ENCODE results near the gene VTI1A.

DNA sequence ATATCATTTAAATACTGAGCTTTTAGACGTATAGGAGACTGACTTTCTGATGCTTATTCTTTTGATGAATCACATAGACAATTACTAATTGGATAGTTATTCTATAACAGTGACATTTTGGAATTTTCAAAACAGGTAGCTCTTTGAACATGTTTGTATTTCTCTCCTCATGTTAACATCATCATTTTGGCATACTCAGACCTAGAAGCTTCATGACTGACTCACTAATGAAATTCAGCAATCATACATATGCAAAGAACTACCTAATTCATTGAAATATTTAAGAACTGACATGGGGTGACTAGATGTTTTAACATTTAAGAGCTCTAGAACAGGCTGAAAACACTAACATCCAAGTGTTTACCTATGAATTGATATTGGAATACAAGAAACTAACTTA lies 192.3 kb downstream of the VTI1A start:
- TF ChIP-seq, protein P1, sequence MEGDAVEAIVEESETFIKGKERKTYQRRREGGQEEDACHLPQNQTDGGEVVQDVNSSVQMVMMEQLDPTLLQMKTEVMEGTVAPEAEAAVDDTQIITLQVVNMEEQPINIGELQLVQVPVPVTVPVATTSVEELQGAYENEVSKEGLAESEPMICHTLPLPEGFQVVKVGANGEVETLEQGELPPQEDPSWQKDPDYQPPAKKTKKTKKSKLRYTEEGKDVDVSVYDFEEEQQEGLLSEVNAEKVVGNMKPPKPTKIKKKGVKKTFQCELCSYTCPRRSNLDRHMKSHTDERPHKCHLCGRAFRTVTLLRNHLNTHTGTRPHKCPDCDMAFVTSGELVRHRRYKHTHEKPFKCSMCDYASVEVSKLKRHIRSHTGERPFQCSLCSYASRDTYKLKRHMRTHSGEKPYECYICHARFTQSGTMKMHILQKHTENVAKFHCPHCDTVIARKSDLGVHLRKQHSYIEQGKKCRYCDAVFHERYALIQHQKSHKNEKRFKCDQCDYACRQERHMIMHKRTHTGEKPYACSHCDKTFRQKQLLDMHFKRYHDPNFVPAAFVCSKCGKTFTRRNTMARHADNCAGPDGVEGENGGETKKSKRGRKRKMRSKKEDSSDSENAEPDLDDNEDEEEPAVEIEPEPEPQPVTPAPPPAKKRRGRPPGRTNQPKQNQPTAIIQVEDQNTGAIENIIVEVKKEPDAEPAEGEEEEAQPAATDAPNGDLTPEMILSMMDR (conservative IDR thresholded peaks at IDR 0.05; ENCODE audit: low read length): no peak
- no peak for TF ChIP-seq EZH2phosphoT487 (IDR thresholded peaks at IDR 0.05; ENCODE audit: borderline replicate concordance)

Measured in Loucy (cell line).